ENCODE results near the gene ITPK1.

Gene ITPK1

DNA sequence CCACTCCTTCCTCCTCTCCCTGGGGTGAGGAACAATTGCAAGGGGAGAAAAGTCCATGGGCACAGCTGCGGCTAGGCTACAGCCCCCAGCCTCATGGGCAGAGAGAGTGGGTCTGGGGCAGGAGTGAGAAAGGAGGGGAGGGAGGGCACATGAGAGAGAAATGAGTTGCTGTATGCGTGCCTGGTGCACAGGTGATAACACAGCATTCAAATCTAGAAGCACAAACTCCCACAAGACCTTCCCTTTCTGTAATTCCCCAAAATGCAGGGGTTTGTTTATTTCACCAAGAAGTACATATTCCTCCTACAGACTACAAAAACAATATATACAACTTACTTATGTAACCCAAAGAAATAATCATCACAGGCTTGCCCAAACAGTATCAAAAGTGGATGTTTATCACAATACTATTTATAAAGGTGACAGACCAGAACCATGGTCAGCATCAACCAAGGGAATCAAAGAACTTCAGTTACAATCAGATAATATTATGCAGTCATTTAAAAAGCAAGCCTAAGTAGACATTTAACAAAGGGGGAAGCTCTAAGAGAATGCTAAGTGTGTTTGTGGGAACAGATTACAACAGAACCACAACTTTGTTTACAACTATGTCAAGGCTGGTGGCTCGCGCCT, 54.2 kb downstream of the ITPK1 start:
- in situ Hi-C loops (cut with HindIII; ENCODE audit: low sequenced_read_pairs), result no loop called here
- no peak for DNase-seq (ENCODE audit: low read depth, low spot score)
- TF ChIP-seq, protein P1, sequence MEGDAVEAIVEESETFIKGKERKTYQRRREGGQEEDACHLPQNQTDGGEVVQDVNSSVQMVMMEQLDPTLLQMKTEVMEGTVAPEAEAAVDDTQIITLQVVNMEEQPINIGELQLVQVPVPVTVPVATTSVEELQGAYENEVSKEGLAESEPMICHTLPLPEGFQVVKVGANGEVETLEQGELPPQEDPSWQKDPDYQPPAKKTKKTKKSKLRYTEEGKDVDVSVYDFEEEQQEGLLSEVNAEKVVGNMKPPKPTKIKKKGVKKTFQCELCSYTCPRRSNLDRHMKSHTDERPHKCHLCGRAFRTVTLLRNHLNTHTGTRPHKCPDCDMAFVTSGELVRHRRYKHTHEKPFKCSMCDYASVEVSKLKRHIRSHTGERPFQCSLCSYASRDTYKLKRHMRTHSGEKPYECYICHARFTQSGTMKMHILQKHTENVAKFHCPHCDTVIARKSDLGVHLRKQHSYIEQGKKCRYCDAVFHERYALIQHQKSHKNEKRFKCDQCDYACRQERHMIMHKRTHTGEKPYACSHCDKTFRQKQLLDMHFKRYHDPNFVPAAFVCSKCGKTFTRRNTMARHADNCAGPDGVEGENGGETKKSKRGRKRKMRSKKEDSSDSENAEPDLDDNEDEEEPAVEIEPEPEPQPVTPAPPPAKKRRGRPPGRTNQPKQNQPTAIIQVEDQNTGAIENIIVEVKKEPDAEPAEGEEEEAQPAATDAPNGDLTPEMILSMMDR (IDR thresholded peaks at IDR 0.05; ENCODE audit: low read depth, low read length), result no peak

DNA sequence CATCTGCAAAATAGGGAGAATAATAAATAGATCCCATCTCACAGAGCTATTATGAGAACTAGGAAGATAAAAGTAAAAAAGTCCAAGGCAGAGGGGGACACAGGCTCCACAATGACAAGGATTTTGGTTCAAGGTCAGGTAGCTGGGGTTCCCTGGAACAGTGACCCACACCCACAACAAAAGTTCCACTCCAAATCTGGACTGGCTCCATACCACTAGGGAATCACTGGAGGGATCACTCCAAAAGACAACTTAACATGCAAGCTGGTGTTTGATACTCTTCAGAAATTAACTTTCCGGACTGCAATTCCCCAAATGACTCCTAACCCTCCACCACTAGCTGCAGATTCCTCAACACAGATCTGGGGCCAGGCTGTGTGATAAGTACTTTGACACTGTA, 54.9 kb downstream of the ITPK1 start:
- TF ChIP-seq, protein P1 (IDR thresholded peaks at IDR 0.05; ENCODE audit: low read depth, low read length), result no peak
- H3K4me3 ChIP-seq (ENCODE audit: low read depth, low read length), result no peak overlapping the region
- in situ Hi-C loops (cut with HindIII; ENCODE audit: low sequenced_read_pairs), result no loop called here
- DNase-seq (ENCODE audit: low read depth, low spot score), result no peak

More for the DNA sequence above, 54.2 kb downstream of the ITPK1 start:
- H3K4me3 ChIP-seq (ENCODE audit: low read depth, low read length), result no peak overlapping the region

DNA sequence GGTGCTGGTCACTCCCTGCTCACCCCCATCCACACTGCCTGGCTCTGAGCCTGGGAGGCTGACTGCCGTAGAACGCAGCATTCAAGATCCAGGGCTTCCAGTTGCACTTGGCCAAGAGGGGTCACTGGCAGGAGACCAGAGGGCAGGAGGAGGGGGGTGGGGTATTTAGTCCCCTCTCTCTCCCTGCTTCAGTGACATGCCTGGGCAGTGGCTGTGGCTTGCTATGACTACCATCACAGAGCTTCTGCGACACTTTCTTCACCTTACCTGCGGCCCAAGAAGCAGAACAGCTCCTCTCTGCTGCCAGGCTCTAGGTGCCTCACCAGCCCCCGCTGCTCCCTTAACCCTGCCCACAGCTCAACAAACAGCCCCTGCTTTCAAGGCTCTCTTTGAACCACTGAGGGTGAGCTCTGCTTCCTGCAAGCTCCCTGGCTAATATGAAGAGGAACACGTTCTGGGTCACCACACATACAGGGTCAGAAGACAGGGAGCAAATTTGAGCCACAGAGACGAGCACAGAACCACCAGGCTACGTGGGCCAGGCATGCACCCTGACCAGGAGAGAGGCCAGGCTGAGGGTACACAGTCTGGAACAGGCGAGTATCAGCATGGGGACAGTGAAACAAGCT, 55.7 kb downstream of the ITPK1 start:
- no peak for DNase-seq (ENCODE audit: low read depth, low spot score)
- in situ Hi-C loops (cut with HindIII; ENCODE audit: low sequenced_read_pairs), result no loop called here
- H3K4me3 ChIP-seq (ENCODE audit: low read depth, low read length), result no peak overlapping the region
- TF ChIP-seq, protein P1 (IDR thresholded peaks at IDR 0.05; ENCODE audit: low read depth, low read length), result no peak

DNA sequence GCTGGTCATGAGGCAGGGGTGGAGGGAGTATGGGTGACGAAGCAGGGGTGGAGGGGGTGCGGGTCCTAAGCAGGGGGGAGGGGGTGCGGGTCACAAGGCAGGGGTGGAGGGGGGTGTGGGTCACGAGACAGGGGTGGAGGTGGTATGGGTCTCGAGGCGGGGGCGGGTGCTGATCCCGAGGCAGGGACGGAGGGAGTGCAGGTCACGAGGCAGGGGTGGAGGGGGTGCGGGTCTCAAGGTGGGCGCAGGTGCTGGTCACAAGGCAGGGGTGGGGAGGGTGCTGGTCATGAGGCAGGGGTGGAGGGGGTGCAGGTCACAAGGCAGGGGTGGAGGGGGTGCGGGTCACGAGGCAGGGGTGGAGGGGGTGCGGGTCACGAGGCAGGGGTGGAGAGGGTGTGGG, 56.5 kb downstream of the ITPK1 start:
- DNase-seq (ENCODE audit: low read depth, low spot score), result no peak
- no peak overlapping the region for H3K4me3 ChIP-seq (ENCODE audit: low read depth, low read length)
- in situ Hi-C loops (cut with HindIII; ENCODE audit: low sequenced_read_pairs), result no loop called here
- TF ChIP-seq, protein P1 (IDR thresholded peaks at IDR 0.05; ENCODE audit: low read depth, low read length), result no peak

DNA sequence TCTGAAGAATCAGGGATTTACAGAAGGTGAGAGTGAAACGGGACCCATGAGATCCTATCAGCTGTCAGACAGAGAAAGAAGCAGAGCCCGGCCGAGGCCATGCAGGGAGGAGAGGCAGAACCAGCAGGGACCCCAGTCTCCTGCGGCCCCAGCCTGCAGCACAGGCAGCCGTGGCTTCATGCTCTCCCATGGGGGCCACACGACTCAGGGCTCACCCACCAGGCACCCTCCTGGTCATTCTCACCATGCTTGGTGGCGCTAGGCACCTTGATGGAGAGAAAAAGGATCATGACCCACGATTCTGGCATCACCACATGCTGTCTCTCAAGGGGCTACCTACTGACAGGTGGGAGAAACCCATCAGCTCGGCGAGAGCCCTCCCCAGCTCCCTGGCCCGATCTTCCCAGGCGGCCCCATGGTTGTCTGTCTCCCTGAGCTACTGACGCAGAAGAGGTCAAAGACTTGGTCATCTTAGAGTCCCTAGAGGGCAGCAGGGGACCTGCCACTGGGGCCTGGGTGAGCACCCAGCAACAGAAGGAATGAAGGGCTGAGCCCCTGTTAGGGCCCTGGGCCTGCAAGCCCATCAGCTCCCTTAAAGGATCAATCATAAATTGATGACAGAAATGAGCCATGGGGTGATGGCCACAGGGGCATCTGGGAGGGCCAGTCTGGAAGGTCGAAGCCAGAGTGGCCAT, 58.0 kb downstream of the ITPK1 start:
- no peak for DNase-seq (ENCODE audit: low read depth, low spot score)
- in situ Hi-C loops (cut with HindIII; ENCODE audit: low sequenced_read_pairs), result no loop called here
- no peak overlapping the region for H3K4me3 ChIP-seq (ENCODE audit: low read depth, low read length)
- TF ChIP-seq, protein P1 (IDR thresholded peaks at IDR 0.05; ENCODE audit: low read depth, low read length), result no peak

DNA sequence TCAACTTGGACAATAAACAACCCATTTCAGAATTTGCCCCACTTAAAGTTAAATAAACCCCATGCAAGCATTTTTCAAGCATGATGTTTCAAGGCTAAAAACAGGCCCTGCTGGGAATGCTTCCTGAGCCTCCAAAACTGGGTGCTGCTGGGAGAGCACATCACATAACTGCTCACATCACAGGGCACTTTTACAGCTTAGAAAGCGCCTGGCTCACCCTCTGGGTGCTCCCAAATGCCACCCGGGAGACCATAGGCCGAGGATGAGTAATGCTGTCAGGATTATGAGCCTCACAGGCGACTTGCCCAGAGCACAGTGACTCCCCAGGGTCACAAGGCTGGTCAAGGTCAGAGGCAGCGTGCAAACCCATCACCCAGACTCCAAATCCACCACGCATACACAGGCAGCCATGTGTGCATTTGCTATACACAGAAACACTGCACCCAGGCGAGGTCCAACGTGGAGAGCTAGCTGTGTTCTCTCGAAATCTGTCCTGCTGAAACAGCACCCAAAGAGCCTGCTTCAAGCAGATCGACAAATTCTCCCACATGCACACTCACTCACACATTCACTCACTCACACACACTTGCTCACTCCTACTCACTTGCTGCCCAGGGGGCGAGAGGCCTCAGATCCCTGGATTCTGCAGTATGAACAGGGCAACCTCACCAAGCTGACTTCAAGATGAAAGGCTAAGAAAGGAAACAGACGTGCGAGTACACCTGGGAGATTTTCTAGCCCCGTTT, 58.7 kb downstream of the ITPK1 start:
- TF ChIP-seq, protein P1 (IDR thresholded peaks at IDR 0.05; ENCODE audit: low read depth, low read length), result no peak
- in situ Hi-C loops (cut with HindIII; ENCODE audit: low sequenced_read_pairs), result no loop called here
- DNase-seq (ENCODE audit: low read depth, low spot score), result no peak
- no peak overlapping the region for H3K4me3 ChIP-seq (ENCODE audit: low read depth, low read length)
